ENCODE measurements around the gene CDH6. TPM values are rescaled to one million over a fixed set of nuclear protein-coding genes. Genes with fewer than 3 reads are reported as not detected.

Gene CDH6
- total RNA-seq: not detected

GRCh38 chr5:31193591-31194467 is at the start of gene CDH6:
Gene CDH6 (plus strand): TSS chr5:31193686. CDS start chr5:31267474, 73,788 bp downstream.
- ATAC-seq (ENCODE audit: low read depth): peak; percentile 26
- H3K36me3 Mint-ChIP-seq: no peaks in the 10 kb centered on the region
- no peaks in the 10 kb centered on the region for H3K9me3 Mint-ChIP-seq
- no peak within 1 kb of the TSS for H3K27ac Mint-ChIP-seq
- peaks cover 2% of the 10 kb centered on the region for H3K4me1 Mint-ChIP-seq
- H3K4me3 Mint-ChIP-seq: peak within 1 kb of the TSS; percentile 25
- peak; percentile 26 for DNase-seq
- POLR2A ChIA-PET: no interaction called here
- peaks cover 46% of the 10 kb centered on the region for H3K27me3 Mint-ChIP-seq

GRCh38 chr5:31144364-31144763 is 49.1 kb upstream of the CDH6 start:
- POLR2A ChIA-PET: no interaction called here
- DNase-seq (no peak), ATAC-seq (ENCODE audit: low read depth) (no peak)
- Mint-ChIP-seq H3K9me3 (peaks cover 1% of the 10 kb centered on the region), H3K4me1 (no peaks in the 10 kb centered on the region), H3K27ac (no peak overlapping the region), H3K27me3 (no peaks in the 10 kb centered on the region), H3K4me3 (no peak overlapping the region), H3K36me3 (no peaks in the 10 kb centered on the region)

DNA sequence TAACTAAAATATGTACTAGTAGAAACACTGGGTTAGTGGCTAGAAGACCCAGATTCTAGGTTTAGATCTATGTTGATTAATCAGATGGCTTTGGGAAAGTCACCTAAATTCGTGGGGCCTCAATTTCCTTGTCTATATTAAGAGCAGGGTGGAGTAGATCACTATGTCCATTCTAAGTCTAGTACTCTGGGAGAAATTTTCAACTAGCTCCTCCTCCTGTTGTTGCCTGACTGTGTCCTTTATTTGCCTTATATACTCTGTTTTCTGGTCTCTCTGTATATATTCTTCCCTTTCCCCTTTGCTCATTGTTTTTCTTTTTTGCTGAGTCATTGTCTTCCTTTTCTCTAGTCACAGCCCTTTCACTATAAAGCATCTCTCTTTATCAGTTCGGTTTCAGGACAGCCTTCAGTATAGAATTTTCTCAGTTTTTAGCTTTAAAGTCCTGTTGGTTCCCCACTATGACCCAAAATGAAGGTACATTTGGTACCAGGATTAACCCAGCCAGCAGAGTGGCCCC is 44.5 kb upstream of the CDH6 start:
- Mint-ChIP-seq H3K9me3 (peaks cover 1% of the 10 kb centered on the region), H3K27ac (no peak overlapping the region), H3K4me3 (no peak overlapping the region), H3K4me1 (no peaks in the 10 kb centered on the region), H3K36me3 (no peaks in the 10 kb centered on the region), H3K27me3 (peaks cover 2% of the 10 kb centered on the region)
- POLR2A ChIA-PET: no interaction called here
- DNase-seq (no peak), ATAC-seq (ENCODE audit: low read depth) (no peak)

DNA sequence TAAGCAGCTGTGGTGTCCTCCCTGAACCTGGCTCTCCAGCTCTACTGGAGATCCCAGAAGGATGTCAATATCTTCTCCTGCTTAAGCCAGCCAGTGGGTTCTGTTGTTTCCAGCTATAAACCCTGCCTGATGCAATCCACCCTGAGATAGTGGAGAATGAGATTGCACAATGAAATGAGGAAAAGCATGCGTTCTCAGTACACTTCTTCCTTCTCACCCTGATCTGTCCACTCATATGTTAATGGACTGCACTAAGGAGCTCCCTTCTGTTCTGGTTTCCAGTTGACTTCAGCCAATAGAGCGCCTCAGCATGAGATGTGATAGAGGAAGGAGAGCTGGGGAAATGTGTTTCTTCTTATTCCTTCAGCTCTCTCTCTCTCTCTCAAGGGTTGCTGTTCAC is 40.0 kb upstream of the CDH6 start:
- Mint-ChIP-seq H3K4me3 (no peak overlapping the region), H3K9me3 (peaks cover 1% of the 10 kb centered on the region), H3K27me3 (peaks cover 2% of the 10 kb centered on the region), H3K4me1 (no peaks in the 10 kb centered on the region), H3K36me3 (no peaks in the 10 kb centered on the region), H3K27ac (no peak overlapping the region)
- ATAC-seq (ENCODE audit: low read depth) (no peak), DNase-seq (no peak)
- POLR2A ChIA-PET: no interaction called here

DNA sequence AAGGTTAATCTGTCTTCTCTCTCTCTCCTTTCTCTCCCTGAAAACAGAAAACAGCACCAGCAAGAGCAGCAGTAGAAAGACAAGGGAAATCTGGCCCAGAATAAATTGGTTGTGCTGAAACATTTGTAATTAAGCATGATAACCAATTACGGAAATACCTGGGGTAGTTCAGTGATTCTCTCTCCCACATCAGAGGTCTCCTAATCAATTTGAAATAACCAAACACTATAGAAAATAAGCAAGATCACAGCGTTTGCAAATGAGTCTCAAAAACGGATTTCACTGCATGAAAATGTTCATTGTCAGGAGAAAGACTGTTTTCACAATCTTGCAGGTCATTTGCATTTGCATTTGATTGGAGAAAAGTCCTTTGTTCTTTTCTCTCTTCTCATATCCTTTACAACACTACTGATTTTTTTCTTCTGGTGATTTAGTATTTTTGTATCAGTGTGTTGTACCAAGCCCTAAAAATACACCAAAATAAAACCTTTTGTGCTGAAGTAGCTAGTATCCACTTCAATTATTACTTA is 36.8 kb upstream of the CDH6 start:
- Mint-ChIP-seq H3K4me3 (no peak overlapping the region), H3K36me3 (no peaks in the 10 kb centered on the region), H3K27me3 (peaks cover 2% of the 10 kb centered on the region), H3K9me3 (no peaks in the 10 kb centered on the region), H3K27ac (no peak overlapping the region), H3K4me1 (no peaks in the 10 kb centered on the region)
- DNase-seq (no peak), ATAC-seq (ENCODE audit: low read depth) (no peak)
- POLR2A ChIA-PET: no interaction called here

DNA sequence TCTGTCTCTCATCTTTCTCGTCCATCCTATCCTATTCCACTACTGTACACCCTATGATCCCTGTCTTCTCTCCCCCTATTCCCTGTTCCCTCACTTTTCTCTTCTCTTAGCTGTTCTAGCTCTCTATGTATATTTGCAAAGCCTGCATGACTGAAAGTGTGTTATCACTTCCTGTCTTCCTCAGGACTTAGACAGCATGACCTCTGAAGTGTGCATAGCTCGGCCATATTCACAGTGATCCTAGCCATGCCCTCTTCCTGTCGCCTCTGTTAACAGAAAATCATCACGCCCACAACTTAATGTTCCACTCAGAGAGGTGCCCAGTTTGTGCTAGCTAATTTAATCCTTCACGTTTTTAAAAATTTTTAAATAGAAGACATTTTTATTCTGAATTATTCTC is 35.8 kb upstream of the CDH6 start:
- H3K4me1 Mint-ChIP-seq: no peaks in the 10 kb centered on the region
- POLR2A ChIA-PET: no interaction called here
- H3K36me3 Mint-ChIP-seq: no peaks in the 10 kb centered on the region

DNA sequence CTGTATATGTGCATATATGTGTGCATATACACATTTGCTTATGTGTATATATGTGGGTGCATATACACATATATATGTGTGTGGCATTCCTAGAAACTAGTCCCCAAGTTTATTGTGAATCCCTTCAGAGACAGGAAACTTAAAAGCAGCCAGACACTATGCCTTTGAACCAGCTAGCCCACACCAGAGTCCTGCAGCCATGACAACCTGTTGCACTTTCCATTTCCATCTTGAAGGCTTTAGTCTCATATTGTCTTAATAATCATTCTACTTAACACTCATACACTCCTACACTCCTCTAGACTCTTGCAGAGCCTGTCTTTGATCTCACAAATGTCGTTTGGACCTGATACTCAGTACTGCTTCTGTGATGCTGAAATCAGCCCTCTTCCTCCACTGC is 34.8 kb upstream of the CDH6 start:
- Mint-ChIP-seq H3K9me3 (no peaks in the 10 kb centered on the region), H3K27ac (no peak overlapping the region), H3K4me1 (no peaks in the 10 kb centered on the region), H3K4me3 (no peak overlapping the region), H3K36me3 (no peaks in the 10 kb centered on the region), H3K27me3 (no peaks in the 10 kb centered on the region)
- ATAC-seq (ENCODE audit: low read depth) (no peak), DNase-seq (no peak)
- POLR2A ChIA-PET: no interaction called here

More for the DNA sequence above, 35.8 kb upstream of the CDH6 start:
- no peak overlapping the region for H3K4me3 Mint-ChIP-seq
- H3K9me3 Mint-ChIP-seq: no peaks in the 10 kb centered on the region
- no peak overlapping the region for H3K27ac Mint-ChIP-seq
- peaks cover under 1% of the 10 kb centered on the region for H3K27me3 Mint-ChIP-seq
- DNase-seq: no peak
- ATAC-seq (ENCODE audit: low read depth): no peak

DNA sequence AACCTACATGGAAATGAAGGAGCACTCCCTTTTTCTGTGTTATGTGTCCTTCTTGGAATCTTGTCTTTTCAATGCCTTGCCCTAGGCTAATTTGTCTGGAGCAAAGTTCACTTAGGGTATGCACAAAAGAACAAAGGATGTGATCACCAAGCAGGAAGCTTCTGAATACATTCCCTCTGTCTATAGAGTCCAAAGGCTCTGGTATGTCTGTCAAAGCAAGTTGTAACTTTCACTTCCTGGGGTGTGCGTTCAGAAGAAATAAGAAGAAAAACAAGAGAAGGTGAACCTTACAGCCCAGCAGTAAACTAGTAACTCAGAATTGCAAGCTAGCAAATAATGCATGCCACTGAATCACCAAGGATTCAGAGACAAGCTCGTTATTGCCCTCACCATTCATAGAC is 31.7 kb upstream of the CDH6 start:
- no peak for ATAC-seq (ENCODE audit: low read depth)
- H3K4me3 Mint-ChIP-seq: no peak overlapping the region
- H3K27ac Mint-ChIP-seq: no peak overlapping the region
- H3K36me3 Mint-ChIP-seq: no peaks in the 10 kb centered on the region
- H3K4me1 Mint-ChIP-seq: no peaks in the 10 kb centered on the region
- DNase-seq: no peak
- H3K9me3 Mint-ChIP-seq: no peaks in the 10 kb centered on the region
- H3K27me3 Mint-ChIP-seq: no peaks in the 10 kb centered on the region
- POLR2A ChIA-PET: no interaction called here

DNA sequence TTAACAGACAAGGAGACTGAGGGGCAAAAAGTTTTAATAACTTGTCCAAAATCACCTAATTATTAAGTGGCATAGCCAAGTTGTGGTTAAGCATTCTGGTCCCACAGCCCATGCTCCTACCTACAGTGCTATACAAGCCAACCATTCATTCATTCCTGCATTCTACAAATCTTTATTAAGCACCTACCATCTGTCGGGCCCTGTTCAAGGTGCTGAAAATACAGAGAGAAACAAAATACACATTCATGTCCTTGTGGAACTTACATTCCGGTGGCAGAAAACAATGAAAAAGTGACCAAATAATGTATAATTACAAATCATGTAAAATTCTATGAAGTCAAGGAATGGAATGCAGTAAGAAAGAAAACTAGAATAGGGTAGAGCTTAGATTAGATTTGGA is 27.8 kb upstream of the CDH6 start:
- DNase-seq (no peak), ATAC-seq (ENCODE audit: low read depth) (no peak)
- Mint-ChIP-seq H3K4me1 (no peaks in the 10 kb centered on the region), H3K27me3 (no peaks in the 10 kb centered on the region), H3K27ac (no peak overlapping the region), H3K9me3 (no peaks in the 10 kb centered on the region), H3K36me3 (no peaks in the 10 kb centered on the region), H3K4me3 (no peak overlapping the region)
- POLR2A ChIA-PET: no interaction called here

GRCh38 chr5:31169379-31169778 is 24.1 kb upstream of the CDH6 start:
- no peak for DNase-seq
- Mint-ChIP-seq H3K27me3 (no peaks in the 10 kb centered on the region), H3K27ac (no peak overlapping the region), H3K36me3 (no peaks in the 10 kb centered on the region), H3K4me1 (no peaks in the 10 kb centered on the region), H3K9me3 (no peaks in the 10 kb centered on the region), H3K4me3 (no peak overlapping the region)
- POLR2A ChIA-PET: no interaction called here
- ATAC-seq (ENCODE audit: low read depth): no peak

DNA sequence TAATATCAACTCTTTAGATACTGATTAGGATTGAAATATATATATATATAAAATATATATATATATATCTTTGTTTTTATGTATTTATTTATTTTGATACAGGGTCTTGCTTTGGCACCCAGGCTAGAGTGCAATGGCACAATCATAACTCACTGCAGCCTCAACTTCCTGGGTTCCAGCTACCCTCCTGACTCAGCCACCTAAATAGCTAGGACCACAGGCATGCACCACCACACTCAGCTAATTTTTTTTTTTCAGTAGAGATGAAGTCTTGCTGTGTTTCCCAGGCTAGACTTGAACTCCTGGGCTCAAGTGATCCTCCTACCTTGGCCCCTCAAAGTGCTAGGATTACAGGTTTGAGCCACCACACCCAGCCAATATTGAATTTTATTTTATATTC is 20.6 kb upstream of the CDH6 start:
- POLR2A ChIA-PET: no interaction called here
- no peaks in the 10 kb centered on the region for H3K36me3 Mint-ChIP-seq
- no peaks in the 10 kb centered on the region for H3K9me3 Mint-ChIP-seq
- DNase-seq (no peak), ATAC-seq (ENCODE audit: low read depth) (no peak)
- H3K27me3 Mint-ChIP-seq: no peaks in the 10 kb centered on the region
- no peaks in the 10 kb centered on the region for H3K4me1 Mint-ChIP-seq
- no peak overlapping the region for H3K27ac Mint-ChIP-seq
- H3K4me3 Mint-ChIP-seq: no peak overlapping the region

GRCh38 chr5:31173614-31174013 is 19.9 kb upstream of the CDH6 start:
- Mint-ChIP-seq H3K9me3 (no peaks in the 10 kb centered on the region), H3K27ac (no peak overlapping the region), H3K4me3 (no peak overlapping the region), H3K36me3 (no peaks in the 10 kb centered on the region), H3K4me1 (no peaks in the 10 kb centered on the region), H3K27me3 (no peaks in the 10 kb centered on the region)
- DNase-seq (no peak), ATAC-seq (ENCODE audit: low read depth) (no peak)
- POLR2A ChIA-PET: no interaction called here

GRCh38 chr5:31181376-31181987 is 12.0 kb upstream of the CDH6 start:
- H3K4me1 Mint-ChIP-seq: no peaks in the 10 kb centered on the region
- POLR2A ChIA-PET: interaction anchor here (0.7 kb wide), 1 partner anchor 51 kb away, joined by 9 read pairs; no protein-coding TSS in a partner anchor
- peaks cover 1% of the 10 kb centered on the region for H3K9me3 Mint-ChIP-seq

DNA sequence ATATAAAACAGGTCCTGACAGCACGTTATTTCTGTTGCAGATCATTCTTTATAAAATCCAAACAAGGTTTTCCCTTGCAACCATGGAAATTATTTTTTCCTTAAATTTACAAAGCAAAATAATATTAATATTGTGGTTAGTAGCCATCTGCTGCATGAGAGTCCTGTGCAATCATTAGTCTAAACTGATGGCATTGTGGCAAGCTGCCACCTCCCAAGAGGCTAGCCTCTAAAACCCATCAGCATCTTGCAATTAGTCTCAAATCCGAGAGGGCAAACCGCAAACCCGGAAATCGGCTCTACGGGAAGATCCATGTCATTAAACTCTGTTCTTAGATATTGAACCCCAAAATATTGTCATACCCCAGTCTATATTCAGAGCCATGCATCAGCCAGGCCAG is 11.3 kb upstream of the CDH6 start:
- peaks cover 1% of the 10 kb centered on the region for H3K9me3 Mint-ChIP-seq
- H3K4me1 Mint-ChIP-seq: no peaks in the 10 kb centered on the region
- DNase-seq (no peak), ATAC-seq (ENCODE audit: low read depth) (no peak)
- no peak overlapping the region for H3K27ac Mint-ChIP-seq
- H3K36me3 Mint-ChIP-seq: no peaks in the 10 kb centered on the region
- POLR2A ChIA-PET: no interaction called here
- no peaks in the 10 kb centered on the region for H3K27me3 Mint-ChIP-seq
- H3K4me3 Mint-ChIP-seq: no peak overlapping the region

More at GRCh38 chr5:31181376-31181987, 12.0 kb upstream of the CDH6 start:
- Mint-ChIP-seq H3K27me3 (no peaks in the 10 kb centered on the region), H3K36me3 (no peaks in the 10 kb centered on the region), H3K27ac (no peak overlapping the region), H3K4me3 (no peak overlapping the region)
- no peak for DNase-seq
- ATAC-seq (ENCODE audit: low read depth): no peak
